Measurements from ENCODE around the gene EXT2. TPM values are rescaled to one million over a fixed set of nuclear protein-coding genes. Genes with fewer than 3 reads are reported as not detected.
A peak's percentile ranks its signal among the peaks of the same experiment; 100 is the strongest.

EXT2 gene
- total and polyA plus RNA-seq, 2 experiments from 2014 or later, result 15.9 to 48.6 TPM

DNA sequence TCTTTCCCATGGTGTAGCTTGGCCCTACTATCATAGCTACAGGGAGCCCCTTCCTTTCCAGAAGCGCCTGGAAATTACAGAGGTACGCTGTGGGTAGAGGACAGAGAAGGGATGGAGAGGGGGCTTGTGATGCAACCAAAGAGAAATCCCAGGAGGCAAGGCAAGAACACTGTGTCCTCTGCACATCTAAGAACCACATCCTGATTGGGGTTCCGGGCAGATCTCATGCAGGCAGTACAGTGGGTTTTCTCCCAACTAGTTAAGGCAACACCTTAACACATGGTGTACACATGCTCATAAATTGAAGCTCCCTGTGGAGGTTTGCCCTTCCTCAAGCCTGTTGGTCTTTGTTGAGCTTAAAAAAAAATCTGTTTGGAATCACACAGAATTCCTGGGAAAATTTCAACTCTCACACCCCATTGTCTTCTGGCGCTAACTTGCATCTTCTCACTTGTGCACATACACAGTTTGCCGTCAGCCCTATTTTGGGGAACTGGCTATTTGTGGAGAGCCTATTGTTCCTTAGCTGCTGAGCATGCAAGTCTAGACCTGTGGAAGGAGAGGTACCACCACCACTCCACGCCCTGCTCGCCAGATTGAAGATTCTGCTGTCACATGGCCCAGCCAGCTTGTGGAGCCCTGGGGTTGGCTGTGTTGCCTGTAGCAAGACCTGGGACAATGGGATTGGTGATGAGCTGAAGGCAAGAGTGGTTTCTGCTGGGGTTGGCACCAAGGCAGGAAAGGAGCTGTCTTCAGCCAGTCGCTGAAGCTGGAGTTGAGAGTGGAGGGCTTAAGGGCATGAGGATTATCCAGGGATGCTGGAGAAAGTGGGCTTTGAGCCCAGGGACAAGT is 162.1 kb downstream of the EXT2 start (continued):
- TF ChIP-seq ZNF114 (CRISPR knock-in tag; IDR thresholded peaks at IDR 0.05) (no peak), CREB1 (CRISPR knock-in tag; IDR thresholded peaks at IDR 0.05; ENCODE audit: low read depth) (no peak), EZH2phosphoT487 (IDR thresholded peaks at IDR 0.05; ENCODE audit: unreplicated experiment) (no peak), NANOG (IDR thresholded peaks at IDR 0.05; ENCODE audit: borderline replicate concordance) (no peak), ZNF331 (CRISPR knock-in tag; IDR thresholded peaks at IDR 0.05; ENCODE audit: low read depth) (no peak), STAT1 (IDR thresholded peaks at IDR 0.05; ENCODE audit: unreplicated experiment) (no peak)

DNA sequence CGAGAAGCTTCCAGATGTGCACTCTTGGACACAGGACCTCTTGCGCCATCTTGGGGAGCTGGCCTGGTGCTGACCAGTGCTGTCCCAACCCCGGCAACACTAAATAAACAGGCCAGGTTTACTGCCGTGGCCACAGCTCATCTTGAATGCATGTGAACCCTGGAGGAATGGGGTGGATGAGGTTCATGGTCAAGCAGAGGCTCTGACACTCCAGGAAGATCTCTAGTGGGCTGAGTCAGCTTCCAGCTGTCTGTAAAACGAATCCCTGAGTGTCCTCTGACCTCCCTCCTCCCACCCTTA is 162.7 kb downstream of the EXT2 start:
- peaks cover 5% of the 10 kb centered on the region; the same call in 2 of the 3 replicates for H3K36me3 Mint-ChIP-seq (ENCODE audit: low read depth)
- Histone ChIP-seq H3K79me2 (replicated peaks; ENCODE audit: insufficient read depth) (no peaks in the 10 kb centered on the region), H3K27me3 (ENCODE audit: insufficient read depth) (no peaks in the 10 kb centered on the region), H2AFZ (no peak overlapping the region), H3K36me3 (ENCODE audit: insufficient read depth) (0 out of 2 replicates have a peak, but pooled peaks cover under 1% of the 10 kb centered on the region), H3K4me3 (no peak overlapping the region), H4K20me1 (replicated peaks; ENCODE audit: insufficient read depth) (no peaks in the 10 kb centered on the region), H3K9me2 (ENCODE audit: insufficient read depth) (no peaks in the 10 kb centered on the region), H3F3A (replicated peaks; ENCODE audit: low read depth) (no peaks in the 10 kb centered on the region), H3K27ac (ENCODE audit: low read depth) (no peak overlapping the region), H3K4me2 (no peak overlapping the region), H3K4me1 (ENCODE audit: insufficient read depth) (no peaks in the 10 kb centered on the region)
- peaks cover 6% of the 10 kb centered on the region for H3K9me3 Mint-ChIP-seq
- H3K4me3 Mint-ChIP-seq, result no peak overlapping the region
- ATAC-seq (no peak), DNase-seq (ENCODE audit: low spot score) (no peak)
- TF ChIP-seq, protein P1, sequence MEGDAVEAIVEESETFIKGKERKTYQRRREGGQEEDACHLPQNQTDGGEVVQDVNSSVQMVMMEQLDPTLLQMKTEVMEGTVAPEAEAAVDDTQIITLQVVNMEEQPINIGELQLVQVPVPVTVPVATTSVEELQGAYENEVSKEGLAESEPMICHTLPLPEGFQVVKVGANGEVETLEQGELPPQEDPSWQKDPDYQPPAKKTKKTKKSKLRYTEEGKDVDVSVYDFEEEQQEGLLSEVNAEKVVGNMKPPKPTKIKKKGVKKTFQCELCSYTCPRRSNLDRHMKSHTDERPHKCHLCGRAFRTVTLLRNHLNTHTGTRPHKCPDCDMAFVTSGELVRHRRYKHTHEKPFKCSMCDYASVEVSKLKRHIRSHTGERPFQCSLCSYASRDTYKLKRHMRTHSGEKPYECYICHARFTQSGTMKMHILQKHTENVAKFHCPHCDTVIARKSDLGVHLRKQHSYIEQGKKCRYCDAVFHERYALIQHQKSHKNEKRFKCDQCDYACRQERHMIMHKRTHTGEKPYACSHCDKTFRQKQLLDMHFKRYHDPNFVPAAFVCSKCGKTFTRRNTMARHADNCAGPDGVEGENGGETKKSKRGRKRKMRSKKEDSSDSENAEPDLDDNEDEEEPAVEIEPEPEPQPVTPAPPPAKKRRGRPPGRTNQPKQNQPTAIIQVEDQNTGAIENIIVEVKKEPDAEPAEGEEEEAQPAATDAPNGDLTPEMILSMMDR (conservative IDR thresholded peaks at IDR 0.05; ENCODE audit: low read depth in 2 of 2), result peak in 1 of 2 experiments; percentile 49; a peak in 2 of 4 replicates
- no peak for TF ChIP-seq JUNB (IDR thresholded peaks at IDR 0.05; ENCODE audit: unreplicated experiment)
- H3K27me3 Mint-ChIP-seq (ENCODE audit: insufficient read depth, low read depth, poor library complexity), result peaks cover 3% of the 10 kb centered on the region
- no peak overlapping the region for H3K27ac Mint-ChIP-seq
- H3K4me1 Mint-ChIP-seq, result no peaks in the 10 kb centered on the region; the same call in 2 of the 3 replicates

DNA sequence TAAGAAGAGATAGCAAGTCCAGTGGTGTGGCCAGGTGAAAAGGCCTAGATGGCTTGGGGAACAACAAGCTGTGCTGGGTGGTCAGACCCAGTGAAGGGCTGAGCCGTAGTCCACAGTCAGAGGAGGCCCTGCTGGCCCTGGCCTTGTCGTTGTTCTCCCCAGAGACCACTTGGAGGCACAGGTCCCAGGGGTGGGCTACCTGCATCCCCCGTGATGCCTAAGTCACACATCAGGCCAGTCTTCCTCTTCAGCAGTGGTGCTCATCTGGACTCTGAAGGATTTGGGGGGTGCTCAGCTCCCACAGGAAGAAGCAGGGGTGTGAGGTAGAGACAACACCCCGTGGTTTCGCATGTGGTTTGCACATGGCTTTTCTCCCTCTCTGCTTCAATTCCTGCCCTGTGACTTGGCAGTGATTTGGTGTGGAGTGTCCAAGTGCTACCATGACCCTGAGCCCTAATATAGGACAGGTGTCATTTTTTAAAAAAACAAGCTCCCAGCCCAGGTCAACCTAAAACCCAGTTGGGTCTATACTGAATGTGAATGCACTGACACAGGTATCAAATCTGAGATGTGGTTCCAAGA is 163.5 kb downstream of the EXT2 start:
- Mint-ChIP-seq H3K4me3 (no peak overlapping the region), H3K36me3 (ENCODE audit: low read depth) (no peaks in the 10 kb centered on the region; the same call in 2 of the 3 replicates), H3K27me3 (ENCODE audit: insufficient read depth, low read depth, poor library complexity) (peaks cover 3% of the 10 kb centered on the region), H3K4me1 (no peaks in the 10 kb centered on the region; the same call in 2 of the 3 replicates), H3K27ac (no peak overlapping the region), H3K9me3 (no peaks in the 10 kb centered on the region)
- no peaks in the 10 kb centered on the region for H4K20me1 ChIP-seq (replicated peaks; ENCODE audit: insufficient read depth)
- H3K27ac ChIP-seq (ENCODE audit: low read depth), result no peak overlapping the region
- H3K4me2 ChIP-seq, result no peak overlapping the region
- H3F3A ChIP-seq (replicated peaks; ENCODE audit: low read depth), result no peaks in the 10 kb centered on the region
- no peak overlapping the region for H3K4me3 ChIP-seq
- no peak for DNase-seq (ENCODE audit: low spot score)
- H3K79me2 ChIP-seq (replicated peaks; ENCODE audit: insufficient read depth), result no peaks in the 10 kb centered on the region
- no peaks in the 10 kb centered on the region for H3K36me3 ChIP-seq (ENCODE audit: insufficient read depth)
- H3K4me1 ChIP-seq (ENCODE audit: insufficient read depth), result no peaks in the 10 kb centered on the region
- no peaks in the 10 kb centered on the region for H3K9me2 ChIP-seq (ENCODE audit: insufficient read depth)
- ATAC-seq, result no peak
- H3K27me3 ChIP-seq (ENCODE audit: insufficient read depth), result no peaks in the 10 kb centered on the region
- H2AFZ ChIP-seq, result no peak overlapping the region
- TF ChIP-seq CREB1 (CRISPR knock-in tag; IDR thresholded peaks at IDR 0.05; ENCODE audit: low read depth) (no peak), EZH2 (IDR thresholded peaks at IDR 0.05; ENCODE audit: low read depth, unreplicated experiment) (no peak), NANOG (IDR thresholded peaks at IDR 0.05; ENCODE audit: borderline replicate concordance) (no peak)
- TF ChIP-seq, protein P2, sequence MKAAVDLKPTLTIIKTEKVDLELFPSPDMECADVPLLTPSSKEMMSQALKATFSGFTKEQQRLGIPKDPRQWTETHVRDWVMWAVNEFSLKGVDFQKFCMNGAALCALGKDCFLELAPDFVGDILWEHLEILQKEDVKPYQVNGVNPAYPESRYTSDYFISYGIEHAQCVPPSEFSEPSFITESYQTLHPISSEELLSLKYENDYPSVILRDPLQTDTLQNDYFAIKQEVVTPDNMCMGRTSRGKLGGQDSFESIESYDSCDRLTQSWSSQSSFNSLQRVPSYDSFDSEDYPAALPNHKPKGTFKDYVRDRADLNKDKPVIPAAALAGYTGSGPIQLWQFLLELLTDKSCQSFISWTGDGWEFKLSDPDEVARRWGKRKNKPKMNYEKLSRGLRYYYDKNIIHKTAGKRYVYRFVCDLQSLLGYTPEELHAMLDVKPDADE (IDR thresholded peaks at IDR 0.05), result no peak
